ENCODE measurements around the gene ETF1. TPM values are rescaled to one million over a fixed set of nuclear protein-coding genes. Genes with fewer than 3 reads are reported as not detected.
A peak's percentile ranks its signal among the peaks of the same experiment; 100 is the strongest.

Gene ETF1
- total and polyA plus RNA-seq, 9 of the 15 experiments (the other 6 are each of a cell fraction or from before 2014, with no cell fraction given) = 53.7 to 209 (median 164) TPM

GRCh38 chr5:138464388-138465260, 78.4 kb downstream of the ETF1 start (continued):
- peak; percentile 17 to 77 for TF ChIP-seq AFF1 (IDR thresholded peaks at IDR 0.05; ENCODE audit: low read depth in 1 of 2, partially characterized antibody in 2 of 2)
- no peak for TF ChIP-seq NCOA6 (IDR thresholded peaks at IDR 0.05)
- peak; percentile 24 for TF ChIP-seq ETV5 (CRISPR knock-in tag; IDR thresholded peaks at IDR 0.05; ENCODE audit: low read depth)
- no peak for TF ChIP-seq HNRNPK (IDR thresholded peaks at IDR 0.05; ENCODE audit: low read depth, low read length, poor library complexity, severe bottlenecking)
- no peak for TF ChIP-seq ARHGAP35 (IDR thresholded peaks at IDR 0.05; ENCODE audit: partially characterized antibody)
- TF ChIP-seq ZBTB17 (CRISPR knock-in tag; IDR thresholded peaks at IDR 0.05) = no peak; the same call in 1 of the 2 replicates
- TF ChIP-seq ETV6 (IDR thresholded peaks at IDR 0.05; ENCODE audit: borderline replicate concordance in 1 of 2, low read depth in 2 of 2, low read length in 1 of 2) = no peak
- no peak for TF ChIP-seq ETV6 (CRISPR knock-in tag; IDR thresholded peaks at IDR 0.05; ENCODE audit: borderline replicate concordance)
- no peak for TF ChIP-seq RBM34 (IDR thresholded peaks at IDR 0.05; ENCODE audit: borderline replicate concordance, insufficient read depth, low read length)
- no peak for TF ChIP-seq GATA2 (CRISPR knock-in tag; IDR thresholded peaks at IDR 0.05)
- TF ChIP-seq ELK1 (CRISPR knock-in tag; IDR thresholded peaks at IDR 0.05) = peak; percentile 100
- TF ChIP-seq ZKSCAN3 (CRISPR knock-in tag; IDR thresholded peaks at IDR 0.05) = no peak
- no peak for TF ChIP-seq ARID3A (IDR thresholded peaks at IDR 0.05; ENCODE audit: borderline replicate concordance, low read depth, low read length)
- TF ChIP-seq RFX5 (IDR thresholded peaks at IDR 0.05; ENCODE audit: low read depth, low read length) = no peak
- TF ChIP-seq CREB5 (CRISPR knock-in tag; IDR thresholded peaks at IDR 0.05) = no peak
- 0 out of 4 replicates have a peak, but pooled peaks of 1 of the 2 experiments have one; percentile 45 for TF ChIP-seq MLLT1 (IDR thresholded peaks at IDR 0.05)
- no peak for TF ChIP-seq TRIM24 (IDR thresholded peaks at IDR 0.05)
